Measurements from ENCODE around the gene TMEM135.

TMEM135 gene

GRCh38 chr11:87315229-87315628 is 277.5 kb downstream of the TMEM135 start:
- no peak overlapping the region for H3K27ac ChIP-seq (ENCODE audit: low read depth, low read length)
- H2AFZ ChIP-seq (ENCODE audit: low read depth, low read length, severe bottlenecking): no peak overlapping the region
- no peaks in the 10 kb centered on the region for H3K9me3 ChIP-seq (ENCODE audit: insufficient read depth, low read length)
- TF ChIP-seq CTCF (IDR thresholded peaks at IDR 0.05; ENCODE audit: insufficient read depth, low read length, poor library complexity, severe bottlenecking): no peak
- TF ChIP-seq EZH2phosphoT487 (conservative IDR thresholded peaks at IDR 0.05; ENCODE audit: low read length): no peak
- no peaks in the 10 kb centered on the region for H3K79me2 ChIP-seq (ENCODE audit: insufficient read depth, low read length)
- no peak overlapping the region for H3K4me2 ChIP-seq (ENCODE audit: low read depth, low read length, poor library complexity, severe bottlenecking)
- no peaks in the 10 kb centered on the region for H3K9me2 ChIP-seq (replicated peaks; ENCODE audit: insufficient read depth, low read length)
- H3K27me3 ChIP-seq (ENCODE audit: low read length): no peaks in the 10 kb centered on the region
- no peak overlapping the region for H3K9ac ChIP-seq (ENCODE audit: low read length)
- no peaks in the 10 kb centered on the region for H3F3A ChIP-seq (ENCODE audit: insufficient read depth)
- no peaks in the 10 kb centered on the region; the same call in 1 of the 2 replicates for H3K36me3 ChIP-seq (ENCODE audit: low read length)
- no peaks in the 10 kb centered on the region for H4K20me1 ChIP-seq (ENCODE audit: low read depth, low read length)
- no peak overlapping the region for H3K4me3 ChIP-seq (ENCODE audit: insufficient read depth, low read length, poor library complexity, severe bottlenecking)

GRCh38 chr11:87316491-87316890 is 278.8 kb downstream of the TMEM135 start:
- no peak overlapping the region for H3K4me2 ChIP-seq (ENCODE audit: low read depth, low read length, poor library complexity, severe bottlenecking)
- no peaks in the 10 kb centered on the region; the same call in 1 of the 2 replicates for H3K36me3 ChIP-seq (ENCODE audit: low read length)
- no peak overlapping the region for H2AFZ ChIP-seq (ENCODE audit: low read depth, low read length, severe bottlenecking)
- no peak overlapping the region for H3K27ac ChIP-seq (ENCODE audit: low read depth, low read length)
- TF ChIP-seq CTCF (IDR thresholded peaks at IDR 0.05; ENCODE audit: insufficient read depth, low read length, poor library complexity, severe bottlenecking): no peak
- no peak for TF ChIP-seq EZH2phosphoT487 (conservative IDR thresholded peaks at IDR 0.05; ENCODE audit: low read length)
- no peaks in the 10 kb centered on the region for H3K27me3 ChIP-seq (ENCODE audit: low read length)
- H3K4me3 ChIP-seq (ENCODE audit: insufficient read depth, low read length, poor library complexity, severe bottlenecking): no peak overlapping the region
- H3F3A ChIP-seq (ENCODE audit: insufficient read depth): no peaks in the 10 kb centered on the region
- H3K9ac ChIP-seq (ENCODE audit: low read length): no peak overlapping the region
- no peaks in the 10 kb centered on the region for H4K20me1 ChIP-seq (ENCODE audit: low read depth, low read length)
- H3K9me2 ChIP-seq (replicated peaks; ENCODE audit: insufficient read depth, low read length): no peaks in the 10 kb centered on the region
- H3K79me2 ChIP-seq (ENCODE audit: insufficient read depth, low read length): no peaks in the 10 kb centered on the region
- H3K9me3 ChIP-seq (ENCODE audit: insufficient read depth, low read length): no peaks in the 10 kb centered on the region

GRCh38 chr11:87317441-87317840 is 279.7 kb downstream of the TMEM135 start:
- no peak overlapping the region for H3K27ac ChIP-seq (ENCODE audit: low read depth, low read length)
- no peaks in the 10 kb centered on the region for H3K27me3 ChIP-seq (ENCODE audit: low read length)

More at GRCh38 chr11:87317441-87317840, 279.7 kb downstream of the TMEM135 start:
- Histone ChIP-seq H3K4me3 (ENCODE audit: insufficient read depth, low read length, poor library complexity, severe bottlenecking) (no peak overlapping the region), H3F3A (ENCODE audit: insufficient read depth) (no peaks in the 10 kb centered on the region), H3K9ac (ENCODE audit: low read length) (no peak overlapping the region), H3K36me3 (ENCODE audit: low read length) (no peaks in the 10 kb centered on the region), H3K9me2 (replicated peaks; ENCODE audit: insufficient read depth, low read length) (no peaks in the 10 kb centered on the region), H3K9me3 (ENCODE audit: insufficient read depth, low read length) (no peaks in the 10 kb centered on the region), H4K20me1 (ENCODE audit: low read depth, low read length) (no peaks in the 10 kb centered on the region), H3K79me2 (ENCODE audit: insufficient read depth, low read length) (no peaks in the 10 kb centered on the region), H2AFZ (ENCODE audit: low read depth, low read length, severe bottlenecking) (no peak overlapping the region), H3K4me2 (ENCODE audit: low read depth, low read length, poor library complexity, severe bottlenecking) (no peak overlapping the region)
- TF ChIP-seq EZH2phosphoT487 (conservative IDR thresholded peaks at IDR 0.05; ENCODE audit: low read length) (no peak), CTCF (IDR thresholded peaks at IDR 0.05; ENCODE audit: insufficient read depth, low read length, poor library complexity, severe bottlenecking) (no peak)
